Activated naive CD8-positive, alpha-beta T cell treated with anti-CD3 and anti-CD28 coated beads, Interleukin-2, amount 50 U/mL, for 24 hours (primary cell): Measurements from ENCODE around the gene MIF.
"Not testable (repeated sequence)": the region's sequence is repeated elsewhere in the genome, so short reads cannot be mapped to it uniquely, and the experiment has no call there.

Experiments used
- ATAC-seq: fragments of 150-1000 bp; cut with Tn5 transposase; one replicate; pipeline ENCODE4 v1.10.0; 2021
- DNase-seq: peaks from one replicate; pipeline ENCODE4 v3.0.0; 2021
- H3K27ac Mint-ChIP-seq: one replicate; pipeline ENCODE4 v1.8.0; 2021; ENCODE audit warnings: mild to moderate bottlenecking, mixed read lengths
- H3K27me3 Mint-ChIP-seq: one replicate; pipeline ENCODE4 v1.8.0; 2021; ENCODE audit warnings: mixed read lengths
- H3K36me3 Mint-ChIP-seq: one replicate; pipeline ENCODE4 v1.8.0; 2021; ENCODE audit warnings: low read depth, mixed read lengths
- H3K4me1 Mint-ChIP-seq: one replicate; pipeline ENCODE4 v1.8.0; 2021; ENCODE audit warnings: mixed read lengths
- H3K4me3 Mint-ChIP-seq: one replicate; pipeline ENCODE4 v1.8.0; 2021; ENCODE audit warnings: mild to moderate bottlenecking, moderate library complexity, mixed read lengths
- H3K9me3 Mint-ChIP-seq: one replicate; pipeline ENCODE4 v1.8.0; 2021; ENCODE audit warnings: mixed read lengths

MIF gene

GRCh38 chr22:23859201-23859600 is 35.0 kb upstream of the MIF start:
- Mint-ChIP-seq H3K27ac (no peak overlapping the region), H3K4me1 (peaks cover 18% of the 10 kb centered on the region), H3K27me3 (peaks cover 3% of the 10 kb centered on the region), H3K9me3 (no peaks in the 10 kb centered on the region), H3K4me3 (peak overlapping the region; percentile 85), H3K36me3 (peaks cover 2% of the 10 kb centered on the region)
- DNase-seq = no peak
- ATAC-seq = no peak

- not testable (repeated sequence) for H3K27me3 Mint-ChIP-seq, H3K27ac Mint-ChIP-seq, H3K4me3 Mint-ChIP-seq
Measured at GRCh38 chr22:23860187-23860586, 34.0 kb upstream of the MIF start.

GRCh38 chr22:23862103-23862502 is 32.1 kb upstream of the MIF start:
- Mint-ChIP-seq H3K27me3 (no peaks in the 10 kb centered on the region), H3K36me3 (peaks cover 2% of the 10 kb centered on the region), H3K4me1 (peaks cover 13% of the 10 kb centered on the region), H3K4me3 (no peak overlapping the region), H3K9me3 (no peaks in the 10 kb centered on the region), H3K27ac (no peak overlapping the region)
- ATAC-seq (no peak), DNase-seq (peak; percentile 52)

More at GRCh38 chr22:23860187-23860586, 34.0 kb upstream of the MIF start:
- not testable (repeated sequence) for H3K36me3 Mint-ChIP-seq, H3K9me3 Mint-ChIP-seq, DNase-seq, ATAC-seq
- peaks cover 18% of the 10 kb centered on the region for H3K4me1 Mint-ChIP-seq

- H3K36me3 Mint-ChIP-seq, H3K4me3 Mint-ChIP-seq, H3K9me3 Mint-ChIP-seq, H3K27ac Mint-ChIP-seq, H3K4me1 Mint-ChIP-seq, DNase-seq, ATAC-seq, H3K27me3 Mint-ChIP-seq: not testable (repeated sequence)
Measured at GRCh38 chr22:23864499-23865154, 29.6 kb upstream of the MIF start.

GRCh38 chr22:23868580-23868979 is 25.6 kb upstream of the MIF start:
- Mint-ChIP-seq H3K27ac (no peak overlapping the region), H3K9me3 (no peaks in the 10 kb centered on the region), H3K4me1 (no peaks in the 10 kb centered on the region), H3K36me3 (peaks cover 2% of the 10 kb centered on the region), H3K4me3 (no peak overlapping the region), H3K27me3 (no peaks in the 10 kb centered on the region)
- no peak for DNase-seq
- no peak for ATAC-seq

DNA sequence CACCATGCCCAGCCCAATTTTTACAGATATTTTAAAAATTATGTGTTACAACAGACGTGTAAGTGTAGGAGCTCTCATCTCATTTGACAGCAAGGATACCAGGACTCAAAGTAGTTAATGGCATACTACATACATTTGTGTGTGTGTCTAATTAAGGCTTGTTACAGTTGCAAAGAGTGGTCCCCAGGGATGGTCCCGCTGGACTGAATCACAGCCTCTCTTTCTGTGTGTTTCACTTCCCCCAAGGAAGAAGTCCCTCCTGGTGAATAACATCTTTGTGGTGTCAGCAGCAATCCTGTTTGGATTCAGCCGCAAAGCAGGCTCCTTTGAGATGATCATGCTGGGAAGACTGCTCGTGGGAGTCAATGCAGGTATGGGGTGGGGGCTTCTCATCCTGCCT is 19.3 kb upstream of the MIF start:
- Mint-ChIP-seq H3K27ac (no peak overlapping the region), H3K4me3 (no peak overlapping the region), H3K4me1 (no peaks in the 10 kb centered on the region), H3K36me3 (no peaks in the 10 kb centered on the region), H3K9me3 (no peaks in the 10 kb centered on the region), H3K27me3 (no peaks in the 10 kb centered on the region)
- ATAC-seq (no peak), DNase-seq (no peak)

DNA sequence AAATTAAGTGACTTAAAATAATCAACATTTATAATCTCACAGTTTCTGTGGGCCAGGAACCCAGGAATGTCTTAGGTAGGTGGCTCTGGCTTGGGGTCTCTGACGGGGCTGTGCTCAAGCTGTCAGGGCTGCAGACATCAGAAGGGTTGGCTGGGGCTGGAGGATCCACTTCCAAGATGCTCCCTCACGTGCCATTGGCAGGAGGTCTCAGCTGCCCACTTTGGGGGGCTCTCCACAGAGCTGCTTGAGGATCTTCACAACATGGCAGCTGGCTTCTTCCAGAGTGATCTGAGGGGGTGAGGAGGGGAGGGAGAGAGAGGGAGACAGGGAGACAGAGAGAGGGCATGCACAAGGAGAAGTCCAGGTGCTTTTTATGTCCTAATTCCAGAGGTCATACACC is 18.4 kb upstream of the MIF start:
- H3K27ac Mint-ChIP-seq = no peak overlapping the region
- ATAC-seq = no peak

DNA sequence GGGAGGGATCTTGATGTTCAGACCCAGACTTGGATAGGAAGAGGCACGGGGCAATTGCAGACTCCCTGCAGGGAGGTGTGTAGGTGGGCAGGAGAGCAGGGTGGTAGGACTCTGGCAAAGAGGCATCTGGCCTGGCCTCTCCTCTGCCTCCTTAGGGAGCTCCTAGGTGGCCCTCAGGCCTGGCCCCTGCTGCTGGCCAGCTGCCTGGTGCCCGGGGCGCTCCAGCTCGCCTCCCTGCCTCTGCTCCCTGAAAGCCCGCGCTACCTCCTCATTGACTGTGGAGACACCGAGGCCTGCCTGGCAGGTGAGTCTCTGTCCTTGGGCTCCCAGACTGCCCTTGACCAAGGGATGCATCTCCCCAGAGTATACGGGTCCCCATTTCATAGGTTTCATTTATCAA is 16.6 kb upstream of the MIF start:
- no peak for DNase-seq
- Mint-ChIP-seq H3K4me3 (no peak overlapping the region), H3K27ac (no peak overlapping the region), H3K9me3 (no peaks in the 10 kb centered on the region), H3K27me3 (no peaks in the 10 kb centered on the region), H3K36me3 (no peaks in the 10 kb centered on the region), H3K4me1 (no peaks in the 10 kb centered on the region)
- ATAC-seq = no peak

More for the DNA sequence above, 18.4 kb upstream of the MIF start:
- H3K4me1 Mint-ChIP-seq = no peaks in the 10 kb centered on the region
- H3K4me3 Mint-ChIP-seq = no peak overlapping the region
- DNase-seq = no peak
- no peaks in the 10 kb centered on the region for H3K9me3 Mint-ChIP-seq
- no peaks in the 10 kb centered on the region for H3K36me3 Mint-ChIP-seq
- H3K27me3 Mint-ChIP-seq = no peaks in the 10 kb centered on the region

DNA sequence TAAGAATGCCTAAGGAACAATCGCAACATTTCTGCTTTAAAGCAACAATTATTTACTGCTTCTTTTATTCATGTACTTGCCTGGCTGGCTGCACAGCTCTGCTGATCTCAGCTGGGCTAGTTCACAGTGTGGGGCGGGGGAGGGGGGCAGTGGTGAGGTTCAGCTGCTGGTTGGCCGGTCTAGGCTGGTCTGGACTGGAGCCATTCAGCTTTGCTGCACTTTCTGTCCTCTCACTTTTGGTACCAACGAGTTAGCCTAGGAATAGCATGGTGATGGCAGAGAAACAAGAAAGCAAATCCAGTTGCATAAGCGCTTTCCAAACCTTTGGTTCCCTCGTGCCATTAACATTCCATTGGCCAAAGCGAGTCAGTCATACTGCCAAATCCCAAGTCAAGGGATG is 16.0 kb upstream of the MIF start:
- DNase-seq (no peak), ATAC-seq (no peak)
- Mint-ChIP-seq H3K9me3 (no peaks in the 10 kb centered on the region), H3K27ac (no peak overlapping the region), H3K4me3 (no peak overlapping the region), H3K36me3 (no peaks in the 10 kb centered on the region), H3K4me1 (no peaks in the 10 kb centered on the region), H3K27me3 (no peaks in the 10 kb centered on the region)

DNA sequence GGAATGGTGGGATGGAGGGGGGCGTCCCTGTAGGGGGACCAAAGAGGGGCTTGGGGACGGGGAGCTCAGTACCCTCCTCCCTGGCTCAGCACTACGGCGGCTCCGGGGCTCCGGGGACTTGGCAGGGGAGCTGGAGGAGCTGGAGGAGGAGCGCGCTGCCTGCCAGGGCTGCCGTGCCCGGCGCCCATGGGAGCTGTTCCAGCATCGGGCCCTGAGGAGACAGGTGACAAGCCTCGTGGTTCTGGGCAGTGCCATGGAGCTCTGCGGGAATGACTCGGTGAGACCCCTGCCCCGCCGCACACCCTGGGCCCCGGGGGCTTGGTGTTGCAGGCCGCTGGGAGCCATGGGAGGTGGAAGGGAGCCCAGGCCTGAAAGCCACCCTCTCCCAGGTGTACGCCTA is 11.8 kb upstream of the MIF start:
- H3K4me3 Mint-ChIP-seq = no peak overlapping the region
- ATAC-seq (no peak), DNase-seq (no peak)
- no peaks in the 10 kb centered on the region for H3K4me1 Mint-ChIP-seq
- no peak overlapping the region for H3K27ac Mint-ChIP-seq
- H3K9me3 Mint-ChIP-seq = no peaks in the 10 kb centered on the region
- H3K27me3 Mint-ChIP-seq = no peaks in the 10 kb centered on the region
- no peaks in the 10 kb centered on the region for H3K36me3 Mint-ChIP-seq

DNA sequence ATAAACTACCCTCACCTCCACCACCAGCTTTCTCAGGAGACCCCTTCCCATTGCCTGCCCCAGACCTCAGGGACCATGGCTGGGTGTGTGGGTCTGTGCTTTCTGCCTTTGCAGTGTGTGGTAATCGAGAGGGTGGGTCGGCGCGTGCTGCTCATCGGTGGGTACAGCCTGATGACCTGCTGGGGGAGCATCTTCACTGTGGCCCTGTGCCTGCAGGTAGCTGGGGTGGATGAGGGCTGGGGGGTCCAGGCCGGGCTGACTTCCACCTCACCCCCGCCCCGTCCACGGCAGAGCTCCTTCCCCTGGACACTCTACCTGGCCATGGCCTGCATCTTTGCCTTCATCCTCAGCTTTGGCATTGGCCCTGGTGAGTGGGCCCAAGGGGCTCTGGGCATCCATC is 10.5 kb upstream of the MIF start:
- ATAC-seq (no peak), DNase-seq (no peak)
- no peaks in the 10 kb centered on the region for H3K9me3 Mint-ChIP-seq
- H3K36me3 Mint-ChIP-seq = no peaks in the 10 kb centered on the region
- H3K4me1 Mint-ChIP-seq = no peaks in the 10 kb centered on the region
- no peaks in the 10 kb centered on the region for H3K27me3 Mint-ChIP-seq
- no peak overlapping the region for H3K27ac Mint-ChIP-seq
- H3K4me3 Mint-ChIP-seq = no peak overlapping the region

- DNase-seq (no peak), ATAC-seq (no peak)
- Mint-ChIP-seq H3K4me1 (no peaks in the 10 kb centered on the region), H3K4me3 (no peak overlapping the region), H3K27ac (no peak overlapping the region), H3K36me3 (no peaks in the 10 kb centered on the region), H3K27me3 (no peaks in the 10 kb centered on the region), H3K9me3 (no peaks in the 10 kb centered on the region)
Measured at GRCh38 chr22:23884140-23884539, 10.0 kb upstream of the MIF start.

GRCh38 chr22:23888615-23889401 is 5.4 kb upstream of the MIF start:
- Mint-ChIP-seq H3K27ac (no peak overlapping the region), H3K4me1 (peaks cover 9% of the 10 kb centered on the region), H3K4me3 (no peak overlapping the region), H3K9me3 (no peaks in the 10 kb centered on the region), H3K36me3 (no peaks in the 10 kb centered on the region), H3K27me3 (no peaks in the 10 kb centered on the region)
- DNase-seq (no peak), ATAC-seq (no peak)

GRCh38 chr22:23889620-23890019 is 4.6 kb upstream of the MIF start:
- no peak for ATAC-seq
- Mint-ChIP-seq H3K36me3 (peaks cover 2% of the 10 kb centered on the region), H3K4me3 (no peak overlapping the region), H3K27ac (no peak overlapping the region), H3K27me3 (no peaks in the 10 kb centered on the region), H3K4me1 (peaks cover 10% of the 10 kb centered on the region), H3K9me3 (no peaks in the 10 kb centered on the region)
- no peak for DNase-seq

DNA sequence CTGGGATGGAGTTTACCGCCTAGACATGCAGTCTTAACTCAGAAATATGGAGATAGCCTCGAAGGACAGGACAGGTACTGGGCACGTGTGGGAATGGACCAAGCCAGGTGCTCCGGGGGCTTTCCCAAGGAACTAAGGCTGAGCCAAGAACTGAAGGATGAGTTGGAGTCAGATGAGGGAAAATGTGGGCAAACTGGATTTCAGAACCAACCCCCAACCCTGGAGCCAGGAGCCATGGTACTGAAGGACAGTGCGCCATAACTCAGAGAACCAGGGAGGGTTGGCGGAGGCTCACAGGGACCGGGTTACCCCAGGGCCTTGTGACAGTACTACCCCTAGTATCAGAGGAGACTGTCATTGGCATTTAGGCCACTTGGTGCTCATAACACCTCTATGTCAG is 2.5 kb upstream of the MIF start:
- Mint-ChIP-seq H3K36me3 (peaks cover 18% of the 10 kb centered on the region), H3K4me3 (no peak overlapping the region), H3K27ac (no peak overlapping the region)

More for the DNA sequence above, 2.5 kb upstream of the MIF start:
- Mint-ChIP-seq H3K4me1 (peaks cover 19% of the 10 kb centered on the region), H3K9me3 (no peaks in the 10 kb centered on the region), H3K27me3 (no peaks in the 10 kb centered on the region)
- no peak for DNase-seq
- no peak for ATAC-seq
